Esophagus muscularis mucosa (tissue), 3 donors: ENCODE measurements around the gene MXD3.

Experiments
- CTCF ChIP-seq, 3 experiments: fragments of 200-600 bp in 2 of 3; fragments of 450-650 bp in 1 of 3; sonication (generic) in 2 of 3; IDR thresholded peaks; one replicate each; pipeline ENCODE4 v1.5.1; 2017 to 2019; ENCODE audit warnings: antibody characterized with exemption in 3 of 3, mild to moderate bottlenecking in 2 of 3, moderate library complexity in 1 of 3
- POLR2A ChIP-seq: fragments of 450-650 bp; IDR thresholded peaks from one replicate; pipeline ENCODE4 v1.6.1; 2017; ENCODE audit warnings: antibody characterized with exemption, moderate library complexity, mild to moderate bottlenecking, low read depth
- POLR2AphosphoS5 ChIP-seq, 2 donors: sonication (generic); formaldehyde crosslinking; IDR thresholded peaks; one replicate each; pipeline ENCODE4 v1.6.1; 2017; ENCODE audit warnings: antibody characterized with exemption in 2 of 2

GRCh38 chr5:177310757-177311391 lies 824 bp downstream of the MXD3 start:
- no peak for TF ChIP-seq POLR2AphosphoS5 (IDR thresholded peaks at IDR 0.05)
- TF ChIP-seq CTCF (IDR thresholded peaks at IDR 0.05): no peak
- no peak for TF ChIP-seq POLR2A
